Measurements from ENCODE around the gene PHLPP1. TPM values are rescaled to one million over a fixed set of nuclear protein-coding genes. Genes with fewer than 3 reads are reported as not detected.

The PHLPP1 gene
- total RNA-seq, 1 experiment from 2014 or later: 14.7 TPM

- ATAC-seq (no peak), DNase-seq (ENCODE audit: low read depth, low spot score) (no peak)
- no peaks in the 10 kb centered on the region for H3K27me3 ChIP-seq (ENCODE audit: insufficient read depth, low read length)
- no peaks in the 10 kb centered on the region for H3K9me2 ChIP-seq (ENCODE audit: insufficient read depth)
- TF ChIP-seq SRF (IDR thresholded peaks at IDR 0.05; ENCODE audit: low read depth) (no peak), ZFX (IDR thresholded peaks at IDR 0.05) (no peak), TCF7L2 (IDR thresholded peaks at IDR 0.05; ENCODE audit: borderline replicate concordance, extremely low read depth, insufficient read depth, insufficient read length) (no peak), YY1 (IDR thresholded peaks at IDR 0.05; ENCODE audit: extremely low read depth, insufficient replicate concordance, low read depth, low read length) (no peak), ZNF274 (IDR thresholded peaks at IDR 0.05; ENCODE audit: low read depth, low read length) (no peak), POLR2A (IDR thresholded peaks at IDR 0.05; ENCODE audit: borderline replicate concordance, extremely low read depth, insufficient read depth, insufficient read length) (no peak), RAD21 (IDR thresholded peaks at IDR 0.05; ENCODE audit: low read depth) (no peak), JUND (IDR thresholded peaks at IDR 0.05) (no peak), POLR2AphosphoS5 (IDR thresholded peaks at IDR 0.05; ENCODE audit: low read depth, low read length) (no peak), ZBTB33 (IDR thresholded peaks at IDR 0.05; ENCODE audit: extremely low read depth, insufficient replicate concordance, low read length) (no peak), MAX (IDR thresholded peaks at IDR 0.05) (no peak), EZH2phosphoT487 (IDR thresholded peaks at IDR 0.05; ENCODE audit: borderline replicate concordance) (no peak)
- peaks cover 0 to 3% of the 10 kb centered on the region in 2 experiments; a peak in 1 of 4 replicates for H3K9me3 ChIP-seq (ENCODE audit: control insufficient read depth in 1 of 2, insufficient read depth in 1 of 2, low read depth in 1 of 2, low read length in 2 of 2)
- no peaks in the 10 kb centered on the region for H3K4me1 ChIP-seq (ENCODE audit: control insufficient read depth in 1 of 2, insufficient read depth in 2 of 2, low read length in 2 of 2)
- H3K79me2 ChIP-seq (ENCODE audit: insufficient read depth, low read length): no peaks in the 10 kb centered on the region
- no peak overlapping the region for H3K27ac ChIP-seq (ENCODE audit: low read depth, low read length)
- no peak overlapping the region for H3K4me2 ChIP-seq (ENCODE audit: low read length)
- RAD21 ChIA-PET (ENCODE audit: low non-redundant PET in 1 of 2, low total read pairs in 2 of 2, uncharacterized antibody in 2 of 2, unreplicated experiment in 2 of 2): no interaction called here
- intact Hi-C loops (cut with micrococcal nuclease): no loop called here
- H3K9ac ChIP-seq (ENCODE audit: low read length): no peak overlapping the region
- CTCF ChIA-PET: no interaction called here
- no TSS peak for BruUV-seq (replicated peaks)
- POLR2A ChIA-PET: no interaction called here
- H2AFZ ChIP-seq (ENCODE audit: low read depth, low read length, poor library complexity, severe bottlenecking): no peak overlapping the region
- H4K20me1 ChIP-seq (ENCODE audit: insufficient read depth): no peaks in the 10 kb centered on the region
- no peaks in the 10 kb centered on the region for H3K36me3 ChIP-seq (ENCODE audit: control insufficient read depth in 1 of 2, insufficient read depth in 2 of 2, low read length in 2 of 2)
- no peak overlapping the region for H3K4me3 ChIP-seq (replicated peaks in 1 of 2; ENCODE audit: low read depth in 1 of 2, low read length in 2 of 2)
Observed at GRCh38 chr18:62682371-62682770, 33.0 kb upstream of the PHLPP1 start.

Measured in HCT116 (cell line).